GM03348 (cell line): ENCODE data around the gene AHCTF1.

Source experiments
- DNase-seq: peaks from one replicate; pipeline ENCODE4 v3.0.0; 2012; ENCODE audit warnings: low spot score

Gene AHCTF1

DNA sequence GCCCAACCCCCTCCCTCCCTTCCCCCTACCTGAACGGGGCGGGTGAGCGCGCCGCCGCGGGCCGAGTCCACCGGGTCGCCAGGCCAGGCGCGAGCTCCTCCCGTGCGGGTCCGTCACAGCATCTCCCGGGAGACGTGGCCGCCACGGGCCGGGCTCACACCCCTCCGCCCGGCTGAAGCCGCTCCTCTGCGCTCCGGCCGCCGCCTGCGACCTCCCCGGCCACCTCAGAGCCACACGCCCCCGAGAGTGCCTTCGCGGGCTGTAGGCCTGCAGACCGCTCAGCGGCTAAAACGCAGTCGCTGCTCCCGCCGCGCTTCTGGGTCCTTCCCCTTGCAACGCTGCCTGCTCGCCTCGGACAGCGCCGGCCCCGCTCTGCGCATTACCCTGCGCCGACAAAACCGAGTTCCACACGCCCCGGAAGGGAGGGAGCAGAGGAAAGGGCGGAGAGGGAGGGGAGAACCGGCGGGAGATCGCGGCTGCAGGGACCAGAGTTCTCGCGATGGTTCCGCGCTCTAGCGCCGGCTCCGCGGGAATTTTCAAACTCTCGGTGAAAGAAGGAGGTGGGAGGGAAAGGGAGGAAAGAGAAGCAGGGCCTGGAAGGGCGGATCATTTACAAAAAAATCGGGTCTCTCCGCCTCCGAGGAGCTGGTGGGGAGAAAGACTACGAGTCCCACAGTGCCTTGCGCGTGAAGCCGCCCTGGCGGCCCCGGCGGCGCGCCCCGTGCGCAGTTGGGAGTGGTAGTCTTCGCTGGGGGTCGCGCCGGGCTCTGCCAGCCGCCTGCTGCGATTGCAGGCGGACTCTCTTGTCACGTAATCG lies at the start of gene AHCTF1:
Gene AHCTF1, minus strand, starts transcription at position 400 of the 817 bp plus-strand sequence. CDS start 13,578 bp downstream, outside the sequence.
- DNase-seq = peak; percentile 98

DNA sequence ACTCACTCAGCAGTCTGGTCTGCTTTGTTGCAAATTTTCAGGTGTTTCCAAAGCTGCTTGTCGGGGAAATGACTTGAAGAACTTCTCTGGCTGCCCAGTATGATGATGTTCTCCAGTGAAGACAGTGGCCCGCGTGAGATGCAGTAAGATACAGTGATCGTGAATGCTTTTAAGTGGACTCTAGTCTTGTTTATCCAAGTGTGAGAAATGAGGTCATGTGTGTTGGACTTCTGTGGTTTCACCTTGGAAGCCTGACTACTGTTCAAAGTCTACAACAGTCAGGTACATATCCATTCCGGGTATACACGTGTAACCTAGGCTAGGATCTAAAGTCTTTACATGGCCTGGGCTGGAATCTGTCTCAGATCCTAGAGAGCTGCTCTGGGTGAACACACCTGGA lies 47.0 kb upstream of the AHCTF1 start:
- no peak for DNase-seq

- no peak for DNase-seq
Observed at GRCh38 chr1:246978281-246978680, 46.5 kb upstream of the AHCTF1 start.

GRCh38 chr1:246971969-246972368 lies 40.2 kb upstream of the AHCTF1 start:
- no peak for DNase-seq

- peak; percentile 30 for DNase-seq
Observed at GRCh38 chr1:246971090-246971721, 39.5 kb upstream of the AHCTF1 start.

GRCh38 chr1:246969621-246970020 lies 37.9 kb upstream of the AHCTF1 start:
- no peak for DNase-seq

GRCh38 chr1:246966502-246966901 lies 34.8 kb upstream of the AHCTF1 start:
- no peak for DNase-seq

DNA sequence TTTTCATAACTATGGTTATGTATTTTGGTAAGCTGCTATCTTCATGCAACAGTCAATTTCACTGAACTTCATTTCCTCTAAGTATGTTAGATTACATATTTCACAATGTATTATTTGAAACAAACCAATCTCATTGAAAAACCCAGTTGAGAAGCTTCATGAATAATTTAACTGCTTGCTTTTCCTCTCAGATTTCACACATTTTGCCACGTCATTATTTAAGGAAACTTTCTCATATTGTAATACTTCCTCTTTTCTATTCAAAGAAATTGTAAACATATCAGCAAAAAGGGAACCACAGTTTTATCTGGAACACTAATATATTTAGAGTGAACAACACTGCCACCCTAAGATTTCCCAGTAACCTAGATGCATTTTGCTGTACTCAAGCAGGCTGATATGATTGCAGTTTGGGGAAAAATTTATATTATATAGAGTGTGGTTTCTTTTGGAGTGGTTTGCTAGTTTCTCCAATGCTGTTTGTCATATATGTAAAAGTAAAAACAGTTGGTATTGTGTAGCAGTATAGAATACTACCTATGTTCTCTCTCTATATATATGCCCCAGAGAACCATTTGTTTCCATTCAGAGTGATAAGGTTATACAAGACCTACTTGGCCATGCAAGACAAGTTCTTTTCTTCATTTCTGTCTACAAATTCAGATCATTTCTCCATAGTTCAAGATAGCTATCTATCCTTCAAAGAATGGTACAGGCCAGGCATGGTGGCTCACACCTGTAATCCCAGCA lies 28.4 kb upstream of the AHCTF1 start:
- no peak for DNase-seq

DNA sequence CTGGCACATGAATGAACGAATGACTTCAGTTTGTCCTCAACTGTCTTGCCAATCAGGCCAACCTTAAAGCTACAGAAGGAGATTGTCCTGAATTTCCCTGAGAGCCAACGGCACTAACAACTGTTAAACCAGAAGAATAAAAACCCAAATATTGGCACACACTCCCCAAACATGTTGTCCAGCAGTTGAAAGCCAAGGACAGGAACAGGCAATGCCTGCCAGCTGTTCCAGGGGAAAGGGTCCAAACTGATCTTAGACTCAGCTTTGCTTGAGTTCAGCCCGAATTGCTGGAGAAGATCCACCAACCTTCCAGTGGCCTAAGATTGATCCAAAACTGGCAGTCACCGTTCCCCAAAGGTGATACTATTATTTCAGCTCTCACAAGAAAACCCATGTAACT lies 22.4 kb upstream of the AHCTF1 start:
- no peak for DNase-seq

- no peak for DNase-seq
Observed at GRCh38 chr1:246951413-246951812, 19.7 kb upstream of the AHCTF1 start.

DNA sequence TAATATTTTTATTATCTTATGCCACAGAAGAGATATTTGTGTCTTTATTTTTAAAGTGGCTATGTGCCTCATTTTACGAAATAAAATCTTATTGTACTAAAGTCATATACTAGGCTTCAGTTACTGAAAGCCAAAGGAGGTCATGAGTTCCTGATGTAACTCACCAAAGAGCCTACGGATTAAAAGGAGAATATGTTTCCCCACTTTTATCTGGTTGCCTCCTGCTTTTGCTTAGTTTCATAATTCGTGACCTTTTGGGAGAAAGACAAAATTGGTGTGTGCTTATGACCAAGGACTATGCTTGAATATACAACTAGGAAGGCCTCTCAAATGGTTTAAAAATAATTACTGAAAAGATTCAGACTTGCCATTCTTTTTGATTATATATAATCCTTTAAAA lies 18.2 kb upstream of the AHCTF1 start:
- no peak for DNase-seq

- DNase-seq = peak; percentile 46
Observed at GRCh38 chr1:246947255-246947654, 15.5 kb upstream of the AHCTF1 start.

DNA sequence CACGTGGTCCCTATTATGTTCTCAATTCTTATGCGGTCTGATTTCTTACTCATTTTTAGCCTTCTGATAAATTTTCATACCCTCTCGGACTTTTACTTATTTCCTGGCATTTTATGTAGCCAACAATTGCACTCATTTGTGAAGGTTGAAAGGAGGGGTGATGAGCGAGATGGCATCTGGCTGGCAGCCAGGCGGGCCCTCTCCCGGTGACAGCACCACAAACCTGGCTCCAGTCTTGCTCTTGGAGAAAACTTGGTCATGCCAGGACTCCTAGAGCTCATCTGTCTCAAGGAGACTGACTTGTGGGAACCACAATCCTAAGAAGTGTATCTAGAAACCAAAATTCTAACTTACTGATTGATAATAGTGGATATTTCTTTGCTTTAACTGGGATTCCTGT lies 14.6 kb upstream of the AHCTF1 start:
- DNase-seq = no peak

GRCh38 chr1:246934765-246935164 lies 3.0 kb upstream of the AHCTF1 start:
- no peak for DNase-seq

DNA sequence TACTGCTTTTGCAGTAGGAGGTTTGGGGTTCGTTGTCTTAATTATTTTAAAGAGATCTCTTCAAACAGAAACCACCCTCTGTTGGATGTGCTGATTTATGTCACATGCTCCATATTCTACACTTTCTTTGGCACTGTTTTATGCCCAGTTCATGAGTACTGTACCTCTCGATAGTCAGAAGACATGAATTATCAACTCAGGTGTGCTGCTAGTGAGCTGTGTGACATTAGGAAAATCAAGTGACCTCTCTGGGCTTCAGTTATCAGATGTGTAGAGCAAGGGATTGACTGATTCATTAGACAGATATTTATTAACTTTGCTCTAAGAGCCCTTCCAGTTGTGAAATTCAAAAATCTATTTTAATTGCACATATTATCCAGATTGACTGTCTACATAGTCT lies 2.1 kb upstream of the AHCTF1 start:
- no peak for DNase-seq

DNA sequence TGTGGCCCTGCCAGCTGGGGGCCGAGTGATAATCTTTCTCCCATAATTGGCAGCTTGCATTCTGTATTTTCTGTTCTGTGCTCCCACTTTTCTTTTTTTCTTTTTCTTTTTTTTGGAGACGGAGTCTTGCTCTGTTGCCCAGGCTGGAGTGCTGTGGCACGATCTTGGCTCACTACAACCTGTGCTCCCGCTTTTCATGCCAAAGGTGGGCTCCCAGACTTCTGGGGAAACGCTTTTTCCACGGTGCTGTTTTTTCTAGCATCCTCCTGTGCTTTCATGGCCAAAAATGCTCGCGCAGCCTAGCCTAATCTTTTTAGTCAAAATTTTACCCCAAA lies 585 bp upstream of the AHCTF1 start:
- DNase-seq = no peak

DNA sequence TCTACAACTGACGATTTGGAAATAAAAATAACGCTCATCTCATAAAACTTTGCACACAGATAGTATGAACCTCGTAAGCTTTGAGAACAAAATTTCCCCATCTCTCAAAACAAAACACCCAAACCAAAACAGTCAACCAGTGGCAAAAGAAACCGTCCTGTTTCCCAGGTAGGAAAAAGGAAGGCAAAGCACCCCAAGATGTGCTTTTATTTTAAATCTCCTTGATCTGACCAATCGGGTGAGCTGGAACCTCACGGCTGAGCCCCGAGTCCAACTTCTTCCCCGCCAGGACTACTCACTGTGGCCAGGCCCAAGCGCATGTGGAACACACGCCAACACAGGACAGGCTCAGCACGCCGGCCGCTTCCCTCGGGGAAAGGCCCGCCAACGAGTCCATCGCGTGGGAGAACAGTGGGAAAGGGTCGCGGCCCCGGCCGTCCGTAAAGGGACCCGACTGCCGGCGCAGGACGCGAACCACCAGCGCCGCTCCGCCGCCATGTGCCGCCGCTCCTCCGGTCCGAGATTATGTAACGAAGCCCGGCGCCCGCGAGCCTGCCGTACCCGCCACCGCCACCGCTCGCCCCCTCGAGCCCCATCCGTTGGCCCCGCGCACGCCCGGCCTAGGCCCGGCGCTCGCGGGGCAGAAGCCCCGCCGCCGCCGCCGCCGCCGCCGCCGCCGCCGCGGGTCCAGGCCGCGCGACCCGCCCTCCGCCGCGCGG lies 759 bp downstream of the AHCTF1 start:
- DNase-seq = peak; percentile 75

GRCh38 chr1:246925997-246926626 lies 5.6 kb downstream of the AHCTF1 start:
- DNase-seq = no peak

GRCh38 chr1:246923900-246924299 lies 7.8 kb downstream of the AHCTF1 start:
- no peak for DNase-seq

DNA sequence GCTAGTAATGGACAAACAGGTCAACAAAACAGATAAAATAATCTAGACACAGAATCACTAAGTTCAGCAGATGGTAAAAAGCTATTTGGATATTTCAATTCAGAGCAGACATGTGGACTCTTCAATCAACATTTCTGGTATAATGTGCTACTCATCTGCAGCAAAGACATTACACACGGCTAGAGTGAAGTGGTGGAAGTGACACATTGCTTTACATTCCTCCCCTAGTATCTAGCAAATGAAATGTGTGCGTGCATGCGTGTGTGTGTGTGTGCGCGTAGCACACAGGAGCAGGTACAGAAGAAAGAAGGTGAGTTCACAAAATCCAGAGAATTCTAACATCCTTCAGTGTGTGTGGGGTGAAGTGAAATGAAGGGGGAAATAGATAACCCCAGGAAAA lies 8.3 kb downstream of the AHCTF1 start:
- DNase-seq = no peak

- no peak for DNase-seq
Observed at GRCh38 chr1:246921481-246921880, 10.3 kb downstream of the AHCTF1 start.

GRCh38 chr1:246919902-246920301 lies 11.8 kb downstream of the AHCTF1 start:
- no peak for DNase-seq
